ENCODE results near the gene ZSCAN5A.
"Not testable (repeated sequence)": the region's sequence is repeated elsewhere in the genome, so short reads cannot be mapped to it uniquely, and the experiment has no call there.

Gene ZSCAN5A

GRCh38 chr19:56209091-56209490 lies 105.5 kb downstream of the ZSCAN5A start:
- no peak for DNase-seq (ENCODE audit: low spot score)

DNA sequence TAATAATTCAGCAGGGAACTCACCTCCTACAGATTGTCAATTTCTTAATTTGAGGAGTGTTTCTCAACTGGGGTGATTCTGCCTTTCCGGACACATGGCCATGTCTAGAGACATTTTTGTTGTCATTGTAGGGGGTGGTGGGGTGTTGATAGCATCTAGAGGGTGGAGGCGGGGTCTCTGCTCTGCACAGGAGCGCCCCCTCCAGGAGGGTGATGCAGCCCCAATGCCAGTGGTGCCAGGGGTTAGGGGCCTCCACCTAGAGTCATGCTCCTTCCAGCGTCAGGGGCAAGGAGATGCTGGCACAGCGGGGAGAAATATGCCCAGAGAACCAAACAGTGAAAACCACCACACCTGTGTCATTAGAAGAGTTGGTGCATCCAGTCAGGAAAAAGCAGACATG lies 107.1 kb downstream of the ZSCAN5A start:
- DNase-seq (ENCODE audit: low spot score), result not testable (repeated sequence)

- DNase-seq (ENCODE audit: low spot score), result no peak
These were observed 112.7 kb downstream of the ZSCAN5A start, which contains the start of gene ZSCAN5C for GRCh38 chr19:56201973-56202372. Gene ZSCAN5C (plus strand): TSS chr19:56202273. CDS start chr19:56205914, 3,641 bp downstream.

DNA sequence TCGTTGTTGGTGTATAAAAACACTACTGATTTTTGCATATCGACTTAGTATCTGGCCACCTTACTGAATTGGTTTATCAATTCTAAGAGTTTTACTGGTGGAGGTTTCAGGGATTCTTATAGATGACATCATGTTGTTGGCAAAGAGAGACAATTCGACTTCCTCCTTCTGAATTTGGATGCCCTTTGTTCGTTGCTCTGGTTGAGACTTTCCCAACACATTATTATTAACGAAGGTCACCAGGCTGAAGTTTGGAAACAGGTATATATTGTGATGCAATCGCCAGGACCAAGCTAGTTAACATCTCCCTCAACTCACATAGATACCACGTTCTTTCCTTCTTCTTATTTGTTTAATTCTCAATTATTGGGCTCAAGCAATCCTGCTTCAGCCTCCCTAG lies 115.0 kb downstream of the ZSCAN5A start:
- DNase-seq (ENCODE audit: low spot score), result no peak

GRCh38 chr19:56197646-56198045 lies 117.0 kb downstream of the ZSCAN5A start, which contains the start of gene ZSCAN5B:
Gene ZSCAN5B (minus strand): TSS chr19:56197783. CDS start chr19:56193052, 4,731 bp downstream.
- DNase-seq (ENCODE audit: low spot score), result not testable (repeated sequence)

GRCh38 chr19:56193981-56194640 lies 120.5 kb downstream of the ZSCAN5A start:
- DNase-seq (ENCODE audit: low spot score), result no peak

DNA sequence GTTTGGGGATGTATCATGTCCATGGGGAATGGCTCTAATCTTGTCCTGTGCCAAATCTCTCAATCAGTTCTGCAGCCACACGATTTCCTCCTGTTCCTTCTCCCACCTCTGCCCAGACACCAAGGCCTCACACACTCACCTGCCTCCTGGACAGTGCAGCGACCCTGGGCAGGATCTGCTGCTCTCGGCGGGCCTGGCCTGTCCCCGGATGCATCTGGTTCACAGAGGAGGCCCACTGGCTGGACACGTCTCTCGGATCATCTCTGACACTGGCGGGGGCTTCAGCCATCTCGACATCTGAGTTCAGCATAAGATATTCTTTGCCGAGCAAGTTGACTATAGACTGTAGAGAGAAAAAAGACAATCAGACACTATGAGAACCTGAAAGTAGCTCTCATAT lies 122.9 kb downstream of the ZSCAN5A start:
- DNase-seq (ENCODE audit: low spot score), result no peak

DNA sequence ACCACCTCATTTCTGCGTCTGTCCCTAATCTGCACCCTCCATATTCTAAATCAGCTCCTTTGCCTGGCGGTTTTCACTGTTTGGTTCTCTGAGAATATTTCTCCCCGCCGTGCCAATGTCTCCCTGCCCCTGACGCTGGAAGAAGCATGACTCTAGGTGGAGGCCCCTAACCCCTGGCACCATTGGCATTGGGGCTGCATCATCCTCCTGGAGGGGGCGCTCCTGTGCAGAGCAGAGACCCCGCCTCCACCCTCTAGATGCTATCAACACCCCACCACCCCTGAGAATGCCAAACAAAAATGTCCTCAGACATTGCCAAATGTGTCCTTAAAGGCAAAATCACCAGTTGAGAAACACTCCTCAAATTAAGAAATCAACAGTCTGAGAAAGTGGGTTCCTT lies 123.5 kb downstream of the ZSCAN5A start:
- no peak for DNase-seq (ENCODE audit: low spot score)

DNA sequence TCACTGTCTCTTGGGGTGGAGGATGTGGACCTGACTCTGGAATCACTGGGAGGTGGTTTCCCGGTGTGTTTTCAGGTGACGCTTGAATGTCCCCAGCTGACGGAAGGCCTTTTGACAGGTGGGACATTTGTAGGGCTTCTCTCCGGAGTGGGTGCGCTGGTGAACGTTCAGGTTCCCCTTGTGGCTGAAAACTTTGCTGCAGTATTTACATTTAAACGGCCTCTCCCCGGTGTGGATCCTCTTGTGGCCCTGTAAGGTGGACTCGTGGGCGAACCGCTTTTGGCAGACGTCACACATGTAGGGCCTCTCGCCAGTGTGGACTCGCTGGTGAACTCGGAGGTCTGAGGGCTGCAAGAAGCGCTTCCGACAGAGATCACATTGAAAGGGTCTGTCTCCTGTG lies 124.9 kb downstream of the ZSCAN5A start:
- DNase-seq (ENCODE audit: low spot score), result no peak

DNA sequence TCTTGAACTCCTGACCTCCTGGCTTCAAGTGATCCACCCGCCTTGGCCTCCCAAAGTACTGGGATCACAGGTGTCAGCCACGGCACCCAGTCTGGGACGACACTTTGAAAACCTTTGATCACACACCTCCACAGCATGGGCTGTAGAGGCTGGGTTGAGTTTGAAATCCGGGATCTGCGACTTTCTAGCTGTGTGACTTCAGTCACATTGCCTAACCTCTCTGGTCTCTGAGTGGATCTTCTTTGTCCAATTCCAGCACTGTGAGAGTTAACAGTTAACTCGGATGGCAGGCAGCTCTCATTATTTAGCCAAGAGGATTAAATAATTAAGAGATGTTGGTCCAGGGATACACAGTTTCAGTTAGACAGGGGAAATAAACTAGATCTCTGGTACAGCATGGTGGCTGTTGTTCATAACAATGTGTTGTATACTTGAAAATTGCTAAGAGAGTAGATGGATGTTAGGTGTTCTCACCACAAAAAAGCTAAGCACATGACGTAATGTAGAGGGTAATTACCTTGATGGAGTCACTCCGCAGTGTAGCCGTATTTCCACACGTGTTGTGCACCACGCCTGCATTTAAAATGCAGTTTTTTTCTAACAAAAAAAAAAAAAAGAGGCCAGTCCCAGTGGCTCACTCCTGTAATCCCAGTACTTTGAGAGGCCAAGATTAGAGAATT lies 136.9 kb downstream of the ZSCAN5A start:
- no peak for DNase-seq (ENCODE audit: low spot score)

GRCh38 chr19:56176881-56177280 lies 137.8 kb downstream of the ZSCAN5A start:
- DNase-seq (ENCODE audit: low spot score), result no peak

- DNase-seq (ENCODE audit: low spot score), result not testable (repeated sequence)
These were observed 138.3 kb downstream of the ZSCAN5A start for GRCh38 chr19:56176310-56176709.

GRCh38 chr19:56175861-56176307 lies 138.8 kb downstream of the ZSCAN5A start, which contains the start of gene GALP:
Gene GALP (plus strand): TSS chr19:56176008. CDS start chr19:56177109, 1,101 bp downstream.
- not testable (repeated sequence) for DNase-seq (ENCODE audit: low spot score)

- DNase-seq (ENCODE audit: low spot score), result no peak
These were observed 140.1 kb downstream of the ZSCAN5A start for GRCh38 chr19:56174550-56174949.

GRCh38 chr19:56174086-56174485 lies 140.6 kb downstream of the ZSCAN5A start:
- DNase-seq (ENCODE audit: low spot score), result no peak

Data from RKO (cell line).